ENCODE measurements around the gene KIF12.
"Not testable (repeated sequence)": the region's sequence is repeated elsewhere in the genome, so short reads cannot be mapped to it uniquely, and the experiment has no call there.

KIF12 gene

GRCh38 chr9:114083666-114084065, 15.4 kb downstream of the KIF12 start:
- no peak for DNase-seq

- not testable (repeated sequence) for DNase-seq
These were observed 16.2 kb downstream of the KIF12 start for GRCh38 chr9:114082763-114083412.

GRCh38 chr9:114082017-114082762, 16.9 kb downstream of the KIF12 start:
- DNase-seq = peak; percentile 54

- DNase-seq = no peak
These were observed 17.6 kb downstream of the KIF12 start for GRCh38 chr9:114081441-114082016.

GRCh38 chr9:114080773-114081440, 18.2 kb downstream of the KIF12 start:
- no peak for DNase-seq

- no peak for DNase-seq
These were observed 18.8 kb downstream of the KIF12 start for GRCh38 chr9:114080195-114080772.

GRCh38 chr9:114078781-114079156, 20.3 kb downstream of the KIF12 start:
- no peak for DNase-seq

GRCh38 chr9:114078021-114078780, 20.9 kb downstream of the KIF12 start, which contains the start of gene AMBP:
AMBP (minus strand) TSS chr9:114078300; CDS start chr9:114078209, 91 bp downstream.
- DNase-seq = no peak

- no peak for DNase-seq
These were observed 21.8 kb downstream of the KIF12 start for GRCh38 chr9:114077162-114077837.

- no peak for DNase-seq
These were observed 22.6 kb downstream of the KIF12 start for GRCh38 chr9:114076237-114077161.

- DNase-seq = no peak
These were observed 23.5 kb downstream of the KIF12 start for GRCh38 chr9:114075602-114076001.

- DNase-seq = no peak
These were observed 26.6 kb downstream of the KIF12 start for GRCh38 chr9:114072184-114073140.

GRCh38 chr9:114071197-114071795, 27.8 kb downstream of the KIF12 start:
- no peak for DNase-seq

- DNase-seq = no peak
These were observed 28.6 kb downstream of the KIF12 start for GRCh38 chr9:114070188-114071103.

- DNase-seq = no peak
These were observed 29.5 kb downstream of the KIF12 start for GRCh38 chr9:114069476-114070187.

GRCh38 chr9:114065304-114065703, 33.8 kb downstream of the KIF12 start:
- DNase-seq = no peak

GRCh38 chr9:114061830-114062474, 37.1 kb downstream of the KIF12 start:
- DNase-seq = no peak
